Glutamatergic neuron (in vitro differentiated cells): Measurements from ENCODE around the gene ABL2. TPM values are rescaled to one million over a fixed set of nuclear protein-coding genes. Genes with fewer than 3 reads are reported as not detected.
"Not testable (repeated sequence)": the region's sequence is repeated elsewhere in the genome, so short reads cannot be mapped to it uniquely, and the experiment has no call there.

Experiments
- DNase-seq: peaks from one replicate; pipeline ENCODE4 v3.0.0; 2022
- H3K27ac Mint-ChIP-seq: one replicate; pipeline ENCODE4 v1.8.0; 2020; ENCODE audit warnings: mild to moderate bottlenecking, mixed read lengths, inconsistent platforms; ENCODE audit not compliant: unreplicated experiment
- H3K27me3 Mint-ChIP-seq: one replicate; pipeline ENCODE4 v1.8.0; 2020; ENCODE audit warnings: mild to moderate bottlenecking, moderate library complexity, mixed read lengths, inconsistent platforms; ENCODE audit not compliant: unreplicated experiment
- H3K36me3 Mint-ChIP-seq: one replicate; pipeline ENCODE4 v1.8.0; 2020; ENCODE audit warnings: mild to moderate bottlenecking, mixed read lengths, inconsistent platforms; ENCODE audit not compliant: unreplicated experiment
- H3K4me1 Mint-ChIP-seq: one replicate; pipeline ENCODE4 v1.8.0; 2020; ENCODE audit warnings: mild to moderate bottlenecking, low read depth, mixed read lengths, inconsistent platforms; ENCODE audit not compliant: unreplicated experiment
- H3K4me3 Mint-ChIP-seq: one replicate; pipeline ENCODE4 v1.8.0; 2020; ENCODE audit warnings: mild to moderate bottlenecking, mixed read lengths, inconsistent platforms; ENCODE audit not compliant: unreplicated experiment
- H3K9me3 Mint-ChIP-seq: one replicate; pipeline ENCODE4 v1.8.0; 2020; ENCODE audit warnings: mild to moderate bottlenecking, moderate library complexity, mixed read lengths, inconsistent platforms; ENCODE audit not compliant: unreplicated experiment
- total RNA-seq: library from RNA; stranded (reverse); fragmentation: NEBNext Ultra II Directional; extraction: Animal tissue kit (Norgen Biotek cat#: 25700); gene quantifications from one replicate; pipeline ENCODE4 v1.2.1, GENCODE V29; 2021; ENCODE audit not compliant: unreplicated experiment
- TF ChIP-seq, protein P1 (sequence below): fragments of 200-600 bp; sonication (generic); IDR thresholded peaks from one replicate; pipeline ENCODE4 v1.5.0; 2021; ENCODE audit not compliant: partially characterized antibody, unreplicated experiment

Gene ABL2
- total RNA-seq, 1 donor from 2014 or later, result 24.7 TPM

DNA sequence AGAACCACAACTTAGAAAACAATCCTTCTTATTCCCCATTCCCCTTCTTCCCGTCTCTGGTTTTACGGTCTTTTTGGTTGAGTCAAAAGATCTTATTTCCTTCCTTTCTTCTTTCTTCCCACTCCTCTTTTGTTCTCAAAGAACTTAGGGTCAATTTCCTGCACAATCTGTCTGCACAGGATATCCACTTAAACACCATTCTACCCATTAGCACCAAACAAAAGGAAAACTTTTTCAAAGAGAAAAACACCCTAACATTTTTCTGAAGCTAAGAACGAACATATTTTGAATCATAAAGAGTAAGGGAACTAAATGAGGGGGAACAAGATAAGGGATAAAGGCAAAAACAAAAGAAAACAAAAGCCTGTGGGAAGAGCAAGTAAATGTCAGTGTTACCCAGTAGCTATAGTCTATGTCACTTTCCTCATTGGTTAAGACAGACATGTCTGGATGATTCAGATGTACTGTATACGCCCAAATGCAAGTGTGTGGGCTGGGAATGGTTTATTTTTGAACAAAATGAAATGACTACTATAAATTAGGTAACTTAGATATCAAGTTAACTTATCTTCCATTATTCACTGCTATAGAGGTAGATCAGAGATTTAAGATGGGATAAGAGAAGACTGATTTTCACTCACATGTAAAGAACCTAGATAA is 87.8 kb downstream of the ABL2 start:
- peaks cover 5% of the 10 kb centered on the region for H3K4me1 Mint-ChIP-seq
- H3K4me3 Mint-ChIP-seq, result no peak overlapping the region
- TF ChIP-seq, protein P1, sequence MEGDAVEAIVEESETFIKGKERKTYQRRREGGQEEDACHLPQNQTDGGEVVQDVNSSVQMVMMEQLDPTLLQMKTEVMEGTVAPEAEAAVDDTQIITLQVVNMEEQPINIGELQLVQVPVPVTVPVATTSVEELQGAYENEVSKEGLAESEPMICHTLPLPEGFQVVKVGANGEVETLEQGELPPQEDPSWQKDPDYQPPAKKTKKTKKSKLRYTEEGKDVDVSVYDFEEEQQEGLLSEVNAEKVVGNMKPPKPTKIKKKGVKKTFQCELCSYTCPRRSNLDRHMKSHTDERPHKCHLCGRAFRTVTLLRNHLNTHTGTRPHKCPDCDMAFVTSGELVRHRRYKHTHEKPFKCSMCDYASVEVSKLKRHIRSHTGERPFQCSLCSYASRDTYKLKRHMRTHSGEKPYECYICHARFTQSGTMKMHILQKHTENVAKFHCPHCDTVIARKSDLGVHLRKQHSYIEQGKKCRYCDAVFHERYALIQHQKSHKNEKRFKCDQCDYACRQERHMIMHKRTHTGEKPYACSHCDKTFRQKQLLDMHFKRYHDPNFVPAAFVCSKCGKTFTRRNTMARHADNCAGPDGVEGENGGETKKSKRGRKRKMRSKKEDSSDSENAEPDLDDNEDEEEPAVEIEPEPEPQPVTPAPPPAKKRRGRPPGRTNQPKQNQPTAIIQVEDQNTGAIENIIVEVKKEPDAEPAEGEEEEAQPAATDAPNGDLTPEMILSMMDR, result no peak
- peaks cover 13% of the 10 kb centered on the region for H3K36me3 Mint-ChIP-seq
- H3K27me3 Mint-ChIP-seq, result no peaks in the 10 kb centered on the region
- H3K9me3 Mint-ChIP-seq, result peaks cover 4% of the 10 kb centered on the region
- no peak overlapping the region for H3K27ac Mint-ChIP-seq
- DNase-seq, result no peak

DNA sequence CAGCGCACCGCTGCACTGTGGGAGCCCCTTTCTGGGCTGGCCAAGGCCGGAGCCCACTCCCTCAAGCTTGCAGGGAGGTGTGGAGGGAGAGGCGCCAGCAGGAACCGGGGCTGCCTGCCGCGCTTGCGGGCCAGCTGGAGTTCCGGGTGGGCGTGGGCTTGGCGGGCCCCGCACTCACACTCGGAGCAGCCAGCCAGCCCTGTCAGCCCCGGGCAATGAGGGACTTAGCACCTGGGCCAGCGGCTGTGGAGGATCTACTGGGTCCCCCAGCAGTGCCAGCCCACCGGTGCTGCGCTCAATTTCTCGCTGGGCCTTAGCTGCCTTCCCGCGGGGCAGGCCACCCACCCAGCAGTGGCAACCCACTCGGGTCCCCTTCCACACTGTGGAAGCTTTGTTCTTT is 90.7 kb downstream of the ABL2 start:
- not testable (repeated sequence) for H3K27ac Mint-ChIP-seq, H3K4me1 Mint-ChIP-seq, H3K9me3 Mint-ChIP-seq, DNase-seq, H3K4me3 Mint-ChIP-seq, H3K27me3 Mint-ChIP-seq
- H3K36me3 Mint-ChIP-seq, result peaks cover 13% of the 10 kb centered on the region

DNA sequence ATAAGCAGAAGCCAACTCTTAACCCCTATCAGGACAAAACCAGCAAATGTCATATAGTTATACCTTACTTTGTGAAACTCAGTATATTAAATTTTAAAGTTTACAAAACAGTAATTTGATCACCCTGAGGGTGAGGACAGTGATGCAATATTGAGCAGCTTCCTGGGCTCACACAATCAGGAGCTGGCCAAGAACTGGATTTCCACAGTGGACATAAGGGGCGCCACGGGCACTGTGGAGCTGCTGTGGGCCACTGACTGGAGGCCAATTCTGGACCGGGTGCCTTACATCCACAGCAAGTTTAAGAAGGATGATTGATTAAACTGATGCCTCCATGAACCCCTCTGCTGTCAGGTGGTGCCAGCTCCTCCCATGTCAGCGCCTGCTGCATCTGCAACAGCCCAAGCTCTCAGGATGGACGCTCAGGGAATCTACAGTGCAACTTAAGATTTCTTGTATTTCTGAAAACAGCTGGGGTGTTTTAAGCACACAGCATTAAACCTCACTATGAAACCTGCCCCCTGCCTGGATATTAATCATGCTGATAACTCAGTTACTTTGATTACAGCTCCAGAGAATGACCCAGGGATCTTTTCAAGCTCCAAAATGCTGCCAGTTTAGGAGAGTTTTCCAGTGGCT is 91.7 kb downstream of the ABL2 start:
- H3K36me3 Mint-ChIP-seq, result peaks cover 13% of the 10 kb centered on the region
- TF ChIP-seq, protein P1, result no peak

DNA sequence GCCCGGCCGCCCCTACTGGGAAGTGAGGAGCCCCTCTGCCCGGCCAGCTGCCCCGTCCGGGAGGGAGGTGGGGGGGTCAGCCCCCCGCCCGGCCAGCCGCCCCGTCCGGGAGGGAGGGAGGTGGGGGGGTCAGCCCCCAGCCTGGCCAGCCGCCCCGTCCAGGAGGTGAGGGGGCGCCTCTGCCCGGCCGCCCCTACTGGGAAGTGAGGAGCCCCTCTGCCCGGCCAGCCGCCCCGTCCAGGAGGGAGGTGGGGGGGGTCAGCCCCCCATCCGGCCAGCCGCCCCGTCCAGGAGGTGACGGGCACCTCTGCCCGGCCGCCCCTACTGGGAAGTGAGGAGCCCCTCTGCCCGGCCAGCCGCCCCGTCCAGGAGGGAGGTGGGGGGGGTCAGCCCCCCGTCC is 93.8 kb downstream of the ABL2 start:
- not testable (repeated sequence) for H3K4me1 Mint-ChIP-seq, H3K27ac Mint-ChIP-seq, H3K27me3 Mint-ChIP-seq, H3K9me3 Mint-ChIP-seq, H3K4me3 Mint-ChIP-seq
- peak; percentile 22 for DNase-seq
- H3K36me3 Mint-ChIP-seq, result peaks cover 13% of the 10 kb centered on the region

More for the DNA sequence above, 91.7 kb downstream of the ABL2 start:
- Mint-ChIP-seq H3K4me1 (peaks cover 2% of the 10 kb centered on the region), H3K27ac (no peak overlapping the region), H3K27me3 (peaks cover 2% of the 10 kb centered on the region), H3K4me3 (no peak overlapping the region), H3K9me3 (peaks cover 9% of the 10 kb centered on the region)
- DNase-seq, result no peak

DNA sequence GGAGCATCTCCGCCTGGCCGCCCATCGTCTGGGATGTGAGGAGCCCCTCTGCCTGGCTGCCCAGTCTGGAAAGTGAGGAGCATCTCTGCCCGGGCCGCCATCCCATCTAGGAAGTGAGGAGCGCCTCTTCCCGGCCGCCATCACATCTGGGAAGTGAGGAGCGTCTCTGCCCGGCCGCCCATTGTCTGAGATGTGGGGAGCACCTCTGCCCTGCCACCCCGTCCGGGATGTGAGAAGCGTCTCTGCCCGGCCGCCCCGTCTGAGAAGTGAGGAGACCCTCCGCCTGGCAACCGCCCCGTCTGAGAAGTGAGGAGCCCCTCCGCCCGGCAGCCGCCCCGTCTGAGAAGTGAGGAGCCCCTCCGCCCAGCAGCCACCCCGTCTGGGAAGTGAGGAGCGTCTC is 94.3 kb downstream of the ABL2 start:
- DNase-seq, H3K4me1 Mint-ChIP-seq, H3K27ac Mint-ChIP-seq, H3K27me3 Mint-ChIP-seq, H3K9me3 Mint-ChIP-seq, H3K4me3 Mint-ChIP-seq: not testable (repeated sequence)
- H3K36me3 Mint-ChIP-seq, result peaks cover 11% of the 10 kb centered on the region

DNA sequence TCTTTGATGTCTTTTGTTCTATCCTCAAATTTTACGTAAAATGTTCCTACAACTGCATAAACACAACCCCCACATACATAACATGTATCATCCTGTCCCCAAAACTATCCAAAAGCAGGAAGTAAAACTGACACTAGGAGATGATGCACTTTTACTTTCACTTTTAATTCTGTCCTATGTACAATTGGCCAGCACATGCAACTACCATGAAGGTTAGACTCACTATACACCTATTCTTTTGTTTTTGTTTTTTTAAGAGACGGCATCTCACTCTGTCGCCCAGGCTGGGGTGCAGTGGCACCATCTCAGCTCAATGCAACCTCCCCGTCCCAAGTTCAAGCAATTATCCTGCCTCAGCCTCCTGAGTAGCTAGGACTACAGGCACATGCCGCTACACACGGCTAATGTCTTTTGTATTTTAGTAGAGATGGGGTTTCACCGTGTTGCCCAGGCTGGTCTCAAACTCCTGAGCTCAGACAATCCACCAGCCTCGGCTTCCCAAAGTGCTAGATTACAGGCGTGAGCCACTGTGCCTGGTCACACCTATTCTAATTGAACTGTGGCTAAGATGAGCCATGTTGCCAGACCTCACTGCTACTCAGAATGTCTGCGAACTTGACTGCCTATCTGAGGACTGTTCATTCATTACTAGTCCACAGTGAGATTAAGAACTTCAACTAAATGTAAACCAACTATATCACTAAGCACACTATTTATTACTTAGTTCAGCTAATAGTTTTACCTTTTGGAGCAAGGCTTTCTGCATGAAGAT is 99.6 kb downstream of the ABL2 start:
- H3K4me3 Mint-ChIP-seq, result no peak overlapping the region
- H3K4me1 Mint-ChIP-seq, result no peaks in the 10 kb centered on the region
- TF ChIP-seq, protein P1, result no peak
- DNase-seq, result no peak
- peaks cover 5% of the 10 kb centered on the region for H3K9me3 Mint-ChIP-seq
- H3K27me3 Mint-ChIP-seq, result peaks cover 2% of the 10 kb centered on the region
- no peak overlapping the region for H3K27ac Mint-ChIP-seq
- H3K36me3 Mint-ChIP-seq, result no peaks in the 10 kb centered on the region
